Epithelial cell of esophagus (primary cell): ENCODE measurements around the gene CPS1.

Experiments used
- DNase-seq: peaks from one replicate; pipeline ENCODE4 v3.0.0; 2010; ENCODE audit warnings: low read depth
- H3K4me3 ChIP-seq: 2 replicates; pipeline ENCODE4 v1.5.1; 2011; ENCODE audit warnings: mild to moderate bottlenecking, low read length, control low read depth
- CTCF ChIP-seq: IDR thresholded peaks from 2 replicates; pipeline ENCODE4 v1.5.1; 2011; ENCODE audit warnings: low read depth, mild to moderate bottlenecking, low read length, control low read depth, inconsistent platforms; ENCODE audit not compliant: insufficient read depth; ENCODE audit errors: missing control alignments

CPS1 gene

GRCh38 chr2:210544007-210544590 lies 12.3 kb upstream of the CPS1 start:
- H3K4me3 ChIP-seq: no peak overlapping the region
- peak; percentile 13 for DNase-seq
- no peak for TF ChIP-seq CTCF

GRCh38 chr2:210544831-210545230 lies 11.6 kb upstream of the CPS1 start:
- no peak overlapping the region for H3K4me3 ChIP-seq
- no peak for TF ChIP-seq CTCF
- DNase-seq: no peak

- TF ChIP-seq CTCF: no peak
- DNase-seq: no peak
- no peak overlapping the region for H3K4me3 ChIP-seq
Observed at GRCh38 chr2:210546424-210547208, 9.8 kb upstream of the CPS1 start.

DNA sequence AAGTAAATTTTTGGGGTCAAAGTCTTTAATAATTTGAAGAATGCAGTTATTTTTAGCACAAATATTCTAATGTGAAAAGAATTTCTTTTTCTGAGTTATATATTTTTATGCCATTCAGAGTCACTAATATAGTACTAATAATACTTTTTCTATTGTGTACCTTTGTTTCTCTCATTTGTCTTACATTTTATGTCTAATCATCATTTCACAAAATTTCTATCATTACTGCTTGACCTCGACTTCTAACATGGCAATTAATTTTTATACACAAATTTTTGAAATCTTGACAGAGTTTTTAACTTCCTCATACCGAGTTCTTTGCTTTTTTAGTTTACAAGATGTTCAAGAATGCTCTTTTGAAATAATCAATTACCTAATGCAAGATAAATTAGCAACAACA lies 8.4 kb upstream of the CPS1 start:
- TF ChIP-seq CTCF: no peak
- no peak overlapping the region for H3K4me3 ChIP-seq
- DNase-seq: no peak

- no peak overlapping the region for H3K4me3 ChIP-seq
- no peak for DNase-seq
- TF ChIP-seq CTCF: no peak
Observed at GRCh38 chr2:210548878-210549384, 7.5 kb upstream of the CPS1 start.

DNA sequence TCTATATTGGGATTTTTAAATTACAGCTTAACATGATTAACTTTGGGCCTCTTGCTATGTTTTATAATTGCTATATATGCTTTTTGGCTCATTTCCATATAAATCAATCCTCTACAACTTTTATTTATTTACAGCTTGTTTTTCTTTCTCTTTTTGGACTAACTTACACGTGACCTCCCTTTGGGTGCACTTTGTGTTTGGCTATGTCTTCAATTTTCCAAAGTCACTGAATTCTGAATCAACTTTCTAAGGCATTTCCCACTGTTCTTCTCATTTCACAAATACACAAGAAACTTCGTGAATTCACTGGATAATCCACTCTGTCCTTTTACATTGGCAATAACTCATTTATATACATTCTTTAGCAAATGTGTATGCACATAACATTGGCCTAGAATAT lies 5.4 kb upstream of the CPS1 start:
- no peak for DNase-seq
- no peak for TF ChIP-seq CTCF
- H3K4me3 ChIP-seq: no peak overlapping the region
